Activated naive CD8-positive, alpha-beta T cell treated with anti-CD3 and anti-CD28 coated beads, Interleukin-2, amount 50 U/mL, for 16 hours (primary cell): ENCODE measurements around the gene CDH8.
"Not testable (repeated sequence)": the region's sequence is repeated elsewhere in the genome, so short reads cannot be mapped to it uniquely, and the experiment has no call there.

ENCODE experiments used
- DNase-seq: peaks from one replicate; pipeline ENCODE4 v3.0.0-alpha.2; 2020; ENCODE audit warnings: low read depth, low spot score

Gene CDH8

DNA sequence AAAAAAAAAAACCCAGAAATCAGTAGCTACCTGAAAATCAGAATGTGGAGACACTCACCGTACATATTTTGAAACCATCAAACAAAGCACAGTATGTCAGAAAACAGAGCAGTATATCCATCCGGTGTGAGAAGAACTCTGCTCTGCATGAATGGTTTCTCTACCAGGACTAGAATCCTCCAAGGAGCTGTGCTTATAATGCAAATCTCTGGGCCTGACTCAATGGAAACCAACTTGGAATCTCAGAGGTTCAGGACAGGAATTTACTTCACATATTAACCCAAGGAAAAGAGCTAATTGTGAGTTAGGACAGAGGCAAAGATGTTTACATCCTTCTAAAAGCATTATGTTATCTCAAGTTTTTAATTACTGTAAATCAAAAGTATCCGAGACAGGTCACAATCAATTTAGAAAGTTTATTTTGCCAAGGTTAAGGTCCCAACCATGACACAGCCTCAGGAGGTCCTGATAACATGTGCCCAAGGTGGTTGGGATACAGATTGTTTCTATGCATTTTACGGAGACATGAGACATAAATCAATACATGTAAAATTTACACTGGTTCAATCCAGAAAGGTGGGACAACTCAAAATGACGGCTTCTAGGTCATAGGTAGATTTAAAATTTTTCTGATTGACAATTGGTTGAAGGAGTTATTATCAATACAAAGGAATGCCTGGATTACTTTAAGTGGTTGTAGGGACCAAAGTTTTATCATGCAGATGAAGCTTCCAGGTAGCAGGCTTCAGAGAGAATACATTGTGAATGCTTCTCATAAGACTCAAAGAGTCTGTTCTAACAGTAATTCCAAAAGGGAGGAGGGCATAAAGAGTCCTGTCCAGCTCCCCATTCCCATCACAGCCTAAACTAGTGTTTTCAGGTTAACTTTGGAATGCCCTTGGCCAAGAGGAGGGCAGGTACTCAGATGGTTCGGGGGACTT is 164.1 kb downstream of the CDH8 start:
- DNase-seq: no peak

- no peak for DNase-seq
Measured at GRCh38 chr16:61862221-61863155, 173.8 kb downstream of the CDH8 start.

- DNase-seq: no peak
Measured at GRCh38 chr16:61858988-61859387, 177.2 kb downstream of the CDH8 start.

- DNase-seq: no peak
Measured at GRCh38 chr16:61842666-61843065, 193.6 kb downstream of the CDH8 start.

- DNase-seq: no peak
Measured at GRCh38 chr16:61836804-61837393, 199.3 kb downstream of the CDH8 start.

- DNase-seq: no peak
Measured at GRCh38 chr16:61834082-61834481, 202.2 kb downstream of the CDH8 start.

- no peak for DNase-seq
Measured at GRCh38 chr16:61831351-61831917, 204.8 kb downstream of the CDH8 start.

DNA sequence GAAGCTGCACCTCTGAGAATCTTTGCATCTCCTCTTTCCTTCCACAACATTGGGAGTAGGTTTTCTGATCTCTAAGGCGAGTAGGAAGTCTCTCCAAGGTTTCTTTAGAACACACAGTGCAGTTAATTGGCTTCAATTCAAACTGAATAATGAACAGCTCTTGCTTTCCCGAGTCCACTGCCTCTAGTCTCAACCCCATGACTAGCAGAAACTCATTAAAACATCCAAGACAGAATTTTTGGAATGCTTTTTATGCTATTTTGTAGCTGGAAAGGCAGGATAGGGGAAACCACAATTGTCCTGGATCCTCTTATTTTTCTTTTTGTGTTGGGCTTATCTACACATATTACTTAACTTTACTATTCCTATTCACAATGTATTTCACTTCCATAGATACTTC is 206.6 kb downstream of the CDH8 start:
- no peak for DNase-seq

GRCh38 chr16:61823326-61823725 is 212.9 kb downstream of the CDH8 start:
- no peak for DNase-seq

- DNase-seq: no peak
Measured at GRCh38 chr16:61820820-61821219, 215.4 kb downstream of the CDH8 start.

DNA sequence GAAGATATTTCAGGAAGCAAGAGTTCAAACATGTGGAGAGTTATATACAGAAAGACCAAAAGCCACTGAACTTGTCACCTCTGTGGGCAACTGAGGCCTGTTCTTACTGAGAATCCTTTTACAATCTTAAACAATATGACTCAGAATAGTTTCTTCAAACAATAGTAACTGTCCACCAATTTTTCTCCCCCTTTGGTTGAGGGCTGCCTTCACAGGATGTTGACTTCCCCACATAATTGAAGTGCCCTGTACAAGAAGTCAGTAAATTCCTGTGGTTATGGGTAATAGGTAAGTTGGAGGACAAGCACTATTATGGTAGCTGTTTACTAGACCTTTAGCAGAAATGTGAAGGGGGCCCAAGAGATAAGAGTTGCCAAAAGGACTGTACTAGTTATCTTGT is 215.8 kb downstream of the CDH8 start:
- no peak for DNase-seq

DNA sequence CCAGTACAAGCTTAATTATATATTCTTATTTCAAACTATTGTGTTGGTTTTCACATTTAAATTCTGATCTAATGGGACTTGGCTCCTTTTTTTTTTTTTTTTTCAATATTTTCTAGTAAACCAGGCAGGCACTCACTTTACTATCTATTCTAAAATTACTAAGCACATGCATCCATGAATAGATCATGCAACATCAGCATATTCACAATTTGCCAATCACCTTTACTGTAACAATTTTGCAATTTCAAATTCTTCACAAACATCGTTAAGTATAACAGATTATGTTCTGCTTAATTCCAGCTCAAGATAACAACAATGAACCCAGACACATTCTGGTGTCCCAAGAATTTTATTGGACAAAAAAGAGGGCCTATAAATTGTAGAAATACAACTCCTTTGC is 217.4 kb downstream of the CDH8 start:
- no peak for DNase-seq

GRCh38 chr16:61817583-61818278 is 218.5 kb downstream of the CDH8 start:
- no peak for DNase-seq

GRCh38 chr16:61814726-61815347 is 221.4 kb downstream of the CDH8 start:
- no peak for DNase-seq

- DNase-seq: no peak
Measured at GRCh38 chr16:61813339-61813738, 222.9 kb downstream of the CDH8 start.

- no peak for DNase-seq
Measured at GRCh38 chr16:61812251-61812650, 224.0 kb downstream of the CDH8 start.

GRCh38 chr16:61807551-61807950 is 228.7 kb downstream of the CDH8 start:
- no peak for DNase-seq

GRCh38 chr16:61801217-61801616 is 235.0 kb downstream of the CDH8 start:
- DNase-seq: not testable (repeated sequence)

DNA sequence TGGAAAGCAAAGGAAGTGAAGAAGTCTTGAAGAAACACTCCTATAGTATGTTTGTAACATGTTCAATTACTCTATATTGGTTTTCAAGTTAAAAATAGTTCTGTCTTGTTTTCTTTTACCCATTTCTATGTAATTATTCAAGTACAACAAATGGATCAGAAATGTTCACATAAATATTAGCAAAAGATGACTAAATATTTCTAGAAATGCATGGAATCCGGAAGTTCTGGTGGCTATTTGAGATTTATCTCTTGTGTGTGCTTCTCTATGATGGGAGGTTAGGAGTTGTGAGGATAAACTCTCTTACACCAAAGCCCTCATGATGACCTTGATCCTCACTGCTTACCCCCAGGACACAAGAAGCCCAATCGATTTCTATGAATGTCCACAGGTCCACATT is 237.5 kb downstream of the CDH8 start:
- DNase-seq: no peak

- no peak for DNase-seq
Measured at GRCh38 chr16:61797961-61798507, 238.2 kb downstream of the CDH8 start.
